GM06990 (cell line): ENCODE results near the gene CD99L2.

Source experiments
- DNase-seq: peaks from one replicate; pipeline ENCODE4 v3.0.0-alpha.2; 2011; ENCODE audit not compliant: insufficient read length; ENCODE audit errors: extremely low read depth
- H3K27me3 ChIP-seq: replicated peaks from 2 replicates; pipeline ENCODE4 v1.6.0; 2011; ENCODE audit warnings: low read length; ENCODE audit not compliant: control insufficient read depth, insufficient read depth
- H3K36me3 ChIP-seq: 2 replicates; pipeline ENCODE4 v1.5.1; 2011; ENCODE audit warnings: low read length; ENCODE audit not compliant: control insufficient read depth, insufficient read depth
- H3K4me3 ChIP-seq: replicated peaks from 2 replicates; pipeline ENCODE4 v1.5.1; 2011; ENCODE audit warnings: low read depth, mild to moderate bottlenecking, control low read depth, low read length
- CTCF ChIP-seq: IDR thresholded peaks from 2 replicates; pipeline ENCODE4 v1.5.1; 2011; ENCODE audit warnings: low read length, control low read depth, mild to moderate bottlenecking, inconsistent platforms; ENCODE audit not compliant: insufficient read depth, poor library complexity, severe bottlenecking

The CD99L2 gene

GRCh38 chrX:150898343-150899190 is at the start of gene CD99L2:
Gene CD99L2, minus strand, starts transcription at chrX:150898668. Its CDS starts 80 bp downstream, at chrX:150898588.
- DNase-seq: peak; percentile 93
- H3K27me3 ChIP-seq: no peaks in the 10 kb centered on the region
- no peaks in the 10 kb centered on the region for H3K36me3 ChIP-seq
- peak within 1 kb of the TSS; percentile 74 for H3K4me3 ChIP-seq
- TF ChIP-seq CTCF: no peak

GRCh38 chrX:150944233-150944632 is 45.8 kb upstream of the CD99L2 start:
- H3K36me3 ChIP-seq: no peaks in the 10 kb centered on the region
- no peak for TF ChIP-seq CTCF
- no peaks in the 10 kb centered on the region; the same call in 1 of the 2 replicates for H3K27me3 ChIP-seq
- H3K4me3 ChIP-seq: no peak overlapping the region
- DNase-seq: no peak

- TF ChIP-seq CTCF: no peak
- H3K4me3 ChIP-seq: no peak overlapping the region
- no peaks in the 10 kb centered on the region for H3K36me3 ChIP-seq
- H3K27me3 ChIP-seq: no peaks in the 10 kb centered on the region
- no peak for DNase-seq
Measured at GRCh38 chrX:150942942-150943594, 44.6 kb upstream of the CD99L2 start.

- no peak for DNase-seq
- Histone ChIP-seq H3K36me3 (no peaks in the 10 kb centered on the region), H3K4me3 (no peak overlapping the region), H3K27me3 (no peaks in the 10 kb centered on the region)
- no peak for TF ChIP-seq CTCF
Measured at GRCh38 chrX:150941580-150941979, 43.1 kb upstream of the CD99L2 start.

GRCh38 chrX:150940844-150941495 is 42.5 kb upstream of the CD99L2 start:
- no peaks in the 10 kb centered on the region for H3K27me3 ChIP-seq
- no peak overlapping the region for H3K4me3 ChIP-seq
- TF ChIP-seq CTCF: no peak
- DNase-seq: no peak
- H3K36me3 ChIP-seq: no peaks in the 10 kb centered on the region
